ENCODE results near the gene CDX2.
"Not testable (repeated sequence)": the region's sequence is repeated elsewhere in the genome, so short reads cannot be mapped to it uniquely, and the experiment has no call there.

CDX2 gene

GRCh38 chr13:27969082-27969865 lies at the start of gene CDX2:
TSS of gene CDX2 (minus strand) at chr13:27969315. CDS start at chr13:27969006, 309 bp downstream.
- TF ChIP-seq CTCF (IDR thresholded peaks at IDR 0.05; ENCODE audit: low read depth, low read length): no peak
- H3K4me3 ChIP-seq (ENCODE audit: low read depth, low read length): no peak within 1 kb of the TSS

GRCh38 chr13:28014301-28014700 lies 45.2 kb upstream of the CDX2 start:
- TF ChIP-seq CTCF (IDR thresholded peaks at IDR 0.05; ENCODE audit: low read depth, low read length): no peak
- H3K4me3 ChIP-seq (ENCODE audit: low read depth, low read length): no peak overlapping the region

- H3K4me3 ChIP-seq (ENCODE audit: low read depth, low read length): no peak overlapping the region
- TF ChIP-seq CTCF (IDR thresholded peaks at IDR 0.05; ENCODE audit: low read depth, low read length): no peak
These were observed 44.4 kb upstream of the CDX2 start for GRCh38 chr13:28013482-28013881.

- no peak overlapping the region for H3K4me3 ChIP-seq (ENCODE audit: low read depth, low read length)
- TF ChIP-seq CTCF (IDR thresholded peaks at IDR 0.05; ENCODE audit: low read depth, low read length): no peak
These were observed 43.8 kb upstream of the CDX2 start for GRCh38 chr13:28012896-28013295.

- no peak overlapping the region for H3K4me3 ChIP-seq (ENCODE audit: low read depth, low read length)
- TF ChIP-seq CTCF (IDR thresholded peaks at IDR 0.05; ENCODE audit: low read depth, low read length): no peak
These were observed 43.3 kb upstream of the CDX2 start for GRCh38 chr13:28012383-28012782.

- no peak overlapping the region for H3K4me3 ChIP-seq (ENCODE audit: low read depth, low read length)
- TF ChIP-seq CTCF (IDR thresholded peaks at IDR 0.05; ENCODE audit: low read depth, low read length): no peak
These were observed 40.9 kb upstream of the CDX2 start for GRCh38 chr13:28010046-28010445.

GRCh38 chr13:28005016-28005415 lies 35.9 kb upstream of the CDX2 start:
- H3K4me3 ChIP-seq (ENCODE audit: low read depth, low read length): not testable (repeated sequence)

All from WI38 (cell line).